Stimulated activated memory B cell treated with anti-CD40 and anti-IgM and Interleukin-4, amounts not matched to agents 10 μg/mL and 1 μg/mL and 100 μg/mL, for 72 hours (primary cell): ENCODE results near the gene INCA1.
A peak's percentile ranks its signal among the peaks of the same experiment; 100 is the strongest.

Source experiments
- ATAC-seq: fragments of 150-1000 bp; cut with Tn5 transposase; 2 replicates; pipeline ENCODE4 v1.10.0; 2021
- H3K27ac Mint-ChIP-seq: one replicate; pipeline ENCODE4 v1.8.0; 2022; ENCODE audit warnings: mild to moderate bottlenecking, mixed read lengths
- H3K27me3 Mint-ChIP-seq: one replicate; pipeline ENCODE4 v1.8.0; 2022; ENCODE audit warnings: mixed read lengths
- H3K36me3 Mint-ChIP-seq: one replicate; pipeline ENCODE4 v1.8.0; 2022; ENCODE audit warnings: mixed read lengths
- H3K4me1 Mint-ChIP-seq: one replicate; pipeline ENCODE4 v1.8.0; 2022; ENCODE audit warnings: mixed read lengths
- H3K4me3 Mint-ChIP-seq: one replicate; pipeline ENCODE4 v1.8.0; 2022; ENCODE audit warnings: mild to moderate bottlenecking, moderate library complexity, mixed read lengths
- H3K9me3 Mint-ChIP-seq: one replicate; pipeline ENCODE4 v1.8.0; 2022; ENCODE audit warnings: mixed read lengths

Gene INCA1

DNA sequence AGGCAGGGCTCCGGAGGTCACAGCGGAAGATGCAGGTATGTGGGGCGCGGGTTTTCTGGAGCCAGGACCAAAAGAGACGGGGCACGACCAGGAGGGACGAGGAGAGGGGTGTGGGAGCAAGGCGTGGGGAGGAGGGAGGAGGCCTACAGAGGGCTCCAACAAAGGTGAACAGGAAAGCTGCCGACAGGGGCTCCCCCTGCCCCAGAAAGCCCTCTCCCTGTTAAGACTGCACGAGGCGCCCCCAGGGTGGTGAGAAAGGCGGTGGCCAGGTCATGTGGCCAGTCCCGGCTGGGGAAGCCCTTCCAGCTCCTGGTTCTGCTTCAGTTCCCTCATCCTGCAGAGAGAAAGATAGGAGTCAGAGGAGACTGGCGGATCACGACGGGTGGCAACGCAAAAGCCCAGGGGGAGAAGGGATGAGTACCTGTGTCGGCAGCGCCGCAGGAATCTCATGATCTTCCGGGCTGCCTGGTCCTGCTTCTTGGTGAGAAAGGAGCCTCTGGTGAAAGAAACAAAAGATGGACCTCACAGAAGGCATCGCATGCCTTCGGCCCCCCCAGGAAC lies 28.8 kb downstream of the INCA1 start:
- Mint-ChIP-seq H3K9me3 (no peaks in the 10 kb centered on the region), H3K27ac (no peak overlapping the region), H3K4me1 (peaks cover 15% of the 10 kb centered on the region), H3K36me3 (peaks cover 38% of the 10 kb centered on the region), H3K4me3 (no peak overlapping the region), H3K27me3 (no peaks in the 10 kb centered on the region)
- no peak for ATAC-seq

DNA sequence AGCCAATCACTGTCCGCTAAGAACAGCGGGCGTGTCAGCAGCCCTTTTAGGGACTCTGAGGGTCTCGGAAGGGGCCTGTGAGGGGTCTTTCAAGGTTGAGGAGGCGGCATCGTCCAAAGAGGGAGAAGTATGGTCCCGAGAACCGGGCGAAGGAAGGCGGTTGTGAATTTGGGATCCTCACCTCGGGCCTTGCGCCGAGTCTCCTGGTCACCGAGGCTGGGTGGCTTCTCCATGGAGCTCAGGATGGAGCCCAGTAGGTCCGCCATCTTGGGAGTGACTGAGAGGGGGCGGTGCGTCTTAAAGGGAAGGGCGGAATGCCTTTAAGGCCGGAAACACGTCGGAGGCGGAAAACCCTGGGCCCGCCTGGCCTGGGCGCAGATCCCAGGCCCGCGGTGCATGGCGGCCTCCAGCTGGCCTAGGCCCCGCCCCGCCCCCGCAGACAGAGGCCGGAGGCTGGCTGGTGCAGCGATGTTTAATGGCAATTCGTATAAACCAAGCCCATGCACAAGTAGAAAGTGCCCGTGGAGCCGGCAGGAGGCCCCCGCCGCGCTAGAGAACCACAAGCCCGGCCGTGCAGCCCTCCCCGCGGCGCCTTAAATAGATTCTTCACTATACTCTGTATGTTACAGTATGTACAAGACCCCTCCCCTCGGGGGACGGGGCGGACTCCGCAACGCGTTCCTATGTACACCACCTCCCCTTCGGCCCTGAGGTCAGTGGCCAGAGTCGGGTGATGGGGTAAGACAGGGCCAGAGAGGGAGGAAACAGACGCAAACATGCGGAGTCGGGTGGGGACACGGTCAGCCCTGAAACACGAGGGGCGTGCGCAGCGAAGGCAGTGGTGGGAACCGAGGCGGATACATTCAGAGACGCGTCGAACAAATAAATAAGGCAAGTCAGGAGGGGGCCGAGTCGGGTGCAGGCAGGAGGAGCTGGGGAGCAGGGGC lies 29.5 kb downstream of the INCA1 start, which contains the start of gene SPAG7:
TSS of gene SPAG7 (minus strand) at position 279 of the 947 bp plus-strand sequence. CDS start at position 266, 13 bp downstream.
- Mint-ChIP-seq H3K9me3 (no peaks in the 10 kb centered on the region), H3K4me3 (no peak within 1 kb of the TSS), H3K27me3 (no peaks in the 10 kb centered on the region), H3K36me3 (peaks cover 30% of the 10 kb centered on the region), H3K27ac (no peak within 1 kb of the TSS), H3K4me1 (peaks cover 15% of the 10 kb centered on the region)
- ATAC-seq, result peak; percentile 83

GRCh38 chr17:4966844-4967538 lies 30.3 kb downstream of the INCA1 start:
- peak; percentile 94 for ATAC-seq
- no peak overlapping the region for H3K27ac Mint-ChIP-seq
- H3K4me3 Mint-ChIP-seq, result no peak overlapping the region
- H3K4me1 Mint-ChIP-seq, result peaks cover 15% of the 10 kb centered on the region
- peaks cover 25% of the 10 kb centered on the region for H3K36me3 Mint-ChIP-seq
- H3K27me3 Mint-ChIP-seq, result no peaks in the 10 kb centered on the region
- no peaks in the 10 kb centered on the region for H3K9me3 Mint-ChIP-seq

- Mint-ChIP-seq H3K4me3 (no peak overlapping the region), H3K27ac (no peak overlapping the region), H3K36me3 (peaks cover 21% of the 10 kb centered on the region), H3K4me1 (peaks cover 15% of the 10 kb centered on the region), H3K9me3 (no peaks in the 10 kb centered on the region), H3K27me3 (no peaks in the 10 kb centered on the region)
- ATAC-seq, result no peak
Observed at GRCh38 chr17:4965311-4965986, 31.9 kb downstream of the INCA1 start.

- H3K36me3 Mint-ChIP-seq, result peaks cover 48% of the 10 kb centered on the region
- no peaks in the 10 kb centered on the region for H3K9me3 Mint-ChIP-seq
- H3K27ac Mint-ChIP-seq, result no peak overlapping the region
- ATAC-seq, result no peak
- no peak overlapping the region for H3K4me3 Mint-ChIP-seq
- H3K27me3 Mint-ChIP-seq, result no peaks in the 10 kb centered on the region
- H3K4me1 Mint-ChIP-seq, result peaks cover 17% of the 10 kb centered on the region
Observed at GRCh38 chr17:4960279-4960922, 36.9 kb downstream of the INCA1 start.

DNA sequence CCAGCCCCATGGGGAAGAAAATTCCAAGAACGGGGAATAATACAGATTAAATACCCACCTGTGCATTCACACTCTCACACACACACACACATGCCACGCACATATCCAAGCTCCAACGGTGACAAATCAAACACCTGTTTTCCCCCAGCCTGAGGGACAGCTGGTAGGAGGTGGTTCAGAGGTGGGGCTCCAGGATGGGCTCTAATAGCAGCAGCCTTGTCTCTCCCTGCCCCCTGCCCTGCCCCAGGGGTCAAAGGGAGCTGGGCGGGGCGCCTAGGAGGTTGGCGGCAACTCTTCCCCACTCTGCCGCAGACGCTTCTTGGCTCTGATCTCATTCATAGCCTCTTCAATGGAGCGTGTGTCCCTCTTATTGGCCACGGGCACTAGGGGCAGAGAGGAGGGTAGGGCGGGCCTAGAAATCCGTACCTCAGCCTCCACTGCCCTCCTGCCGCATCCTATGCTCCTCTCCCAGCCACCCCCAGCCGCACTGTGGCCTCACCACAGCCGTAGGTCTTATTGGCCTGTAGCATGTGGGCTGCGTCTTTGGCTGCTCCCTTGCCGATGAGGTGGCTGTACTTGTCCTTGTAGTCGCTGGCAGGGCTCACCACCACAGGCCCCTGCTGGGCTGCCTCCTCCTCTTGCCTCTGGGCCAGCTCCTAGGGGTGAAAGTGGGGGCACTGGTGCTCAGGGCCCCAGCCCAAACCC lies 37.9 kb downstream of the INCA1 start:
- H3K4me3 Mint-ChIP-seq, result no peak overlapping the region
- peak overlapping the region; percentile 39 for H3K27ac Mint-ChIP-seq
- peaks cover 44% of the 10 kb centered on the region for H3K36me3 Mint-ChIP-seq
- ATAC-seq, result no peak
- H3K27me3 Mint-ChIP-seq, result no peaks in the 10 kb centered on the region
- peaks cover 12% of the 10 kb centered on the region for H3K4me1 Mint-ChIP-seq
- no peaks in the 10 kb centered on the region for H3K9me3 Mint-ChIP-seq

DNA sequence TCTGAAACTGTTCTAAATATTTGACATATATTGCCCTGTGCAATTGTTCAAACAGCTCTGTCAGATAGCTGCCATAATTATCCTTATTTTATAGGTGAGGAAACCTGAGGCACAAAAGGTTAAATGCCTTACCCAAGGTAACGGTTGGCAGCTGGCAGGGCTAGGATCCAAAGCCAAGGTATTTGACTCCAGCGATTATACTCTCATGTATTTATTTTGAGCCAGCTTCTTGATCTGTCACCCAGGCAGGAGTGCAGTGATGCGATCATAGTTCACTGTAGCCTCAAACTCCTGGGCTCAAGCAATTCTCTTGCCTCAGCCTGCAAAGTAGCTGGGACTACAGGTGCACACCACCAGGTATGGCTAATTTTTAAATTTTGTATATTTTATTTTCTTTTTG lies 39.2 kb downstream of the INCA1 start:
- no peak overlapping the region for H3K4me3 Mint-ChIP-seq
- peaks cover 12% of the 10 kb centered on the region for H3K4me1 Mint-ChIP-seq
- peaks cover 44% of the 10 kb centered on the region for H3K36me3 Mint-ChIP-seq
- no peaks in the 10 kb centered on the region for H3K9me3 Mint-ChIP-seq
- no peak for ATAC-seq
- no peaks in the 10 kb centered on the region for H3K27me3 Mint-ChIP-seq
- H3K27ac Mint-ChIP-seq, result no peak overlapping the region

DNA sequence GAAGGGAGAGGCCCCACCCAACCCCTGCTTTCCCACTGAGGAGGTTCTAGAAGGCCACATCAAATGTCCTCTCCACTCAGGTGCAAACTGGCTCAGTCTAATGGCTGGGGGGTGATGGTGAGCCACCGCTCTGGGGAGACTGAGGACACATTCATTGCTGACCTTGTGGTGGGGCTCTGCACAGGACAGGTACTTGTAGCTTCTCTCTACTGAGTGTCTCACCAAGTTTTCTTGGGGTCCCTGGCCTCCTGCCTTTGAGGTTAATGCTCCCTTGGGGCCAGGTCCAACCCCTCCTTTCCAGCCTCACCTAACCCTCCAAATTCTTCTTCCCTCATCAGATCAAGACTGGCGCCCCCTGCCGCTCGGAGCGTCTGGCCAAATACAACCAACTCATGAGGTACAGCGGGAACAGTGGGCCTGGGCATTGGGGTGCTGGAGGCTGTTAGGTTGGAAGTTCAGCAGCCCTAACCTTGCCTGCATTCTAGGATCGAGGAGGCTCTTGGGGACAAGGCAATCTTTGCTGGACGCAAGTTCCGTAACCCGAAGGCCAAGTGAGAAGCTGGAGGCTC lies 40.7 kb downstream of the INCA1 start:
- H3K9me3 Mint-ChIP-seq, result no peaks in the 10 kb centered on the region
- H3K27ac Mint-ChIP-seq, result peak overlapping the region; percentile 54
- no peak overlapping the region for H3K4me3 Mint-ChIP-seq
- H3K36me3 Mint-ChIP-seq, result peaks cover 44% of the 10 kb centered on the region
- no peak for ATAC-seq
- H3K27me3 Mint-ChIP-seq, result no peaks in the 10 kb centered on the region
- H3K4me1 Mint-ChIP-seq, result peaks cover 18% of the 10 kb centered on the region

DNA sequence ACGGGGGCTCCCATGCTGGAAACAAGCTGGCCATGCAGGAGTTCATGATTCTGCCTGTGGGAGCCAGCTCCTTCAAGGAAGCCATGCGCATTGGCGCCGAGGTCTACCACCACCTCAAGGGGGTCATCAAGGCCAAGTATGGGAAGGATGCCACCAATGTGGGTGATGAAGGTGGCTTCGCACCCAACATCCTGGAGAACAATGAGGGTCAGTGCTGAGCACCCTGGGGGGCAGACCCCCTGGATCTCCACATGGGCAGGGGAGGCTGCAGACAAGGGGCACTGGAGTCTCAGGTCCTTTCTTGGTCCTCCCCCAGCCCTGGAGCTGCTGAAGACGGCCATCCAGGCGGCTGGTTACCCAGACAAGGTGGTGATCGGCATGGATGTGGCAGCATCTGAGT lies 42.2 kb downstream of the INCA1 start:
- no peak overlapping the region for H3K27ac Mint-ChIP-seq
- no peak for ATAC-seq
- no peak overlapping the region for H3K4me3 Mint-ChIP-seq
- peaks cover 35% of the 10 kb centered on the region for H3K36me3 Mint-ChIP-seq
- no peaks in the 10 kb centered on the region for H3K9me3 Mint-ChIP-seq
- no peaks in the 10 kb centered on the region for H3K27me3 Mint-ChIP-seq
- H3K4me1 Mint-ChIP-seq, result peaks cover 32% of the 10 kb centered on the region

- no peaks in the 10 kb centered on the region for H3K27me3 Mint-ChIP-seq
- no peak overlapping the region for H3K27ac Mint-ChIP-seq
- peaks cover 23% of the 10 kb centered on the region for H3K36me3 Mint-ChIP-seq
- H3K4me3 Mint-ChIP-seq, result no peak overlapping the region
- H3K9me3 Mint-ChIP-seq, result no peaks in the 10 kb centered on the region
- ATAC-seq, result no peak
- peaks cover 31% of the 10 kb centered on the region for H3K4me1 Mint-ChIP-seq
Observed at GRCh38 chr17:4953451-4953961, 43.8 kb downstream of the INCA1 start.

DNA sequence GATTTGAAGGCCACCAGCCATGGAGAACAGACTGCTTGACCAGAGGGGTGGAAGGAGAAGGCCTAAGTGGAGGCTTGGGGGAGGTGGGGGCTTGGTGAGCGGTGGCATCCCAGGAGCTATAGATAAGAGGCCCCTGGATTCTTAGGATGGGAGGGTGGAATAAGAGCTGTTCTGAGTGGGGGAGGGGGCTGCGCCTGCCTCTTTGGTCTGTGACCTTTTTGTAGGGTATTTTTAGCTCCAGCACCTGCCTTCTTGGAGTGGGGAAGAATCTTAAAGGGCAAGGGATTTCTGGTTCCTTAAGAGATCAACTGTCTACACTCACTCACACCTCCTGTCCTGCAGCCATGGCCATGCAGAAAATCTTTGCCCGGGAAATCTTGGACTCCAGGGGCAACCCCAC lies 45.8 kb downstream of the INCA1 start:
- Mint-ChIP-seq H3K4me3 (peak overlapping the region; percentile 87), H3K27me3 (no peaks in the 10 kb centered on the region), H3K4me1 (peaks cover 33% of the 10 kb centered on the region), H3K36me3 (peaks cover 23% of the 10 kb centered on the region), H3K9me3 (no peaks in the 10 kb centered on the region), H3K27ac (peak overlapping the region; percentile 92)
- no peak for ATAC-seq

GRCh38 chr17:4950746-4951204 lies 46.5 kb downstream of the INCA1 start, which contains the start of gene ENO3:
Gene ENO3 (plus strand): TSS chr17:4951119. CDS start chr17:4951830, 711 bp downstream.
- peaks cover 22% of the 10 kb centered on the region for H3K36me3 Mint-ChIP-seq
- peak within 1 kb of the TSS; percentile 87 for H3K4me3 Mint-ChIP-seq
- H3K27me3 Mint-ChIP-seq, result no peaks in the 10 kb centered on the region
- no peaks in the 10 kb centered on the region for H3K9me3 Mint-ChIP-seq
- no peak for ATAC-seq
- H3K27ac Mint-ChIP-seq, result peak within 1 kb of the TSS; percentile 92
- peaks cover 39% of the 10 kb centered on the region for H3K4me1 Mint-ChIP-seq

- ATAC-seq, result no peak
- Mint-ChIP-seq H3K36me3 (peaks cover 24% of the 10 kb centered on the region), H3K27me3 (no peaks in the 10 kb centered on the region), H3K9me3 (no peaks in the 10 kb centered on the region), H3K4me1 (peaks cover 44% of the 10 kb centered on the region), H3K27ac (peak overlapping the region; percentile 92), H3K4me3 (peak overlapping the region; percentile 87)
Observed at GRCh38 chr17:4950075-4950745, 47.1 kb downstream of the INCA1 start.
